BJ (cell line): ENCODE data around the gene USP16. TPM values are rescaled to one million over a fixed set of nuclear protein-coding genes. Genes with fewer than 3 reads are reported as not detected.

Experiments
- CTCF ChIA-PET: fragments of 350-600 bp; formaldehyde crosslinking; extraction: SDS; loops from one replicate; lab custom pipeline; 2021; ENCODE audit warnings: antibody characterized with exemption, inconsistent platforms; lab: Yijun Ruan, JAX
- POLR2A ChIA-PET: fragments of 300-600 bp; sonication (Branson Sonifier 250); formaldehyde crosslinking; extraction: SDS; loops from one replicate; lab custom pipeline; 2021; ENCODE audit warnings: antibody characterized with exemption; lab: Charles Lee
- DNase-seq: peaks from one replicate; pipeline ENCODE4 v3.0.0-alpha.2; 2011; ENCODE audit warnings: low read depth
- H3K27me3 ChIP-seq: 2 replicates; pipeline ENCODE4 v1.6.0; 2011; ENCODE audit warnings: low read length; ENCODE audit not compliant: control insufficient read depth, insufficient read depth
- H3K36me3 ChIP-seq: 2 replicates; pipeline ENCODE4 v1.5.1; 2011; ENCODE audit warnings: low read length; ENCODE audit not compliant: control insufficient read depth, insufficient read depth
- H3K4me3 ChIP-seq: 2 replicates; pipeline ENCODE4 v1.5.1; 2011; ENCODE audit warnings: low read depth, mild to moderate bottlenecking, control low read depth, low read length
- polyA plus RNA-seq: library from polyadenylated mRNA; depleted of rRNA; stranded (reverse); fragments of >200 nt; gene quantifications from 2 replicates; pipeline ENCODE4 v1.2.3, GENCODE V29; 2011
- TF ChIP-seq, protein P1 (sequence below): IDR thresholded peaks from 2 replicates; pipeline ENCODE4 v1.5.1; 2011; ENCODE audit warnings: low read depth, mild to moderate bottlenecking, control low read depth, inconsistent platforms, low read length, moderate library complexity; ENCODE audit not compliant: insufficient read depth

The USP16 gene
- polyA plus RNA-seq, 1 experiment: 10.0 TPM

GRCh38 chr21:29053656-29054055 lies 29.2 kb downstream of the USP16 start:
- H3K27me3 ChIP-seq: no peaks in the 10 kb centered on the region
- ChIA-PET CTCF (interaction anchor here (0.6 kb wide), 1 partner anchor 26 kb away, joined by 3 read pairs; no protein-coding TSS in a partner anchor), POLR2A (no interaction called here)
- TF ChIP-seq, protein P1, sequence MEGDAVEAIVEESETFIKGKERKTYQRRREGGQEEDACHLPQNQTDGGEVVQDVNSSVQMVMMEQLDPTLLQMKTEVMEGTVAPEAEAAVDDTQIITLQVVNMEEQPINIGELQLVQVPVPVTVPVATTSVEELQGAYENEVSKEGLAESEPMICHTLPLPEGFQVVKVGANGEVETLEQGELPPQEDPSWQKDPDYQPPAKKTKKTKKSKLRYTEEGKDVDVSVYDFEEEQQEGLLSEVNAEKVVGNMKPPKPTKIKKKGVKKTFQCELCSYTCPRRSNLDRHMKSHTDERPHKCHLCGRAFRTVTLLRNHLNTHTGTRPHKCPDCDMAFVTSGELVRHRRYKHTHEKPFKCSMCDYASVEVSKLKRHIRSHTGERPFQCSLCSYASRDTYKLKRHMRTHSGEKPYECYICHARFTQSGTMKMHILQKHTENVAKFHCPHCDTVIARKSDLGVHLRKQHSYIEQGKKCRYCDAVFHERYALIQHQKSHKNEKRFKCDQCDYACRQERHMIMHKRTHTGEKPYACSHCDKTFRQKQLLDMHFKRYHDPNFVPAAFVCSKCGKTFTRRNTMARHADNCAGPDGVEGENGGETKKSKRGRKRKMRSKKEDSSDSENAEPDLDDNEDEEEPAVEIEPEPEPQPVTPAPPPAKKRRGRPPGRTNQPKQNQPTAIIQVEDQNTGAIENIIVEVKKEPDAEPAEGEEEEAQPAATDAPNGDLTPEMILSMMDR: no peak
- no peak overlapping the region for H3K4me3 ChIP-seq
- DNase-seq: no peak
- H3K36me3 ChIP-seq: peaks cover 9% of the 10 kb centered on the region

DNA sequence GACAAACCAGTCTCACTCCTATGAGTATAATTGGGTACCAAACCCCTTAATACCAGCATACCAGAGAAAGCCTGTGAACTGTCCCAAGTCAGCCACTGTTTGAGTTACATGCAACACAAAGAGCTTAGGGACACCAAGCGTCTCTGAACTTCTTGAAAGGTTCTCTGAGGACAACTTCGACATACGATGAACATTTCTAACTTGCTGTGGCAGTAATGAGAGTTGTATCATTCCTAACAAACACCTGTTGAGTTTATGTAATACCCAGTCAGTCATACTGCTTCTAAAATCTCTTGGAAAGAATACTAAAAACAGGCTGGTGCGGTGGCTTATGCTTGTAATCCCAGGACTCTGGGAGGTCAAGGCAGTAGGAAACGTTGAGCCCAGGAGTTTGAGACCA lies 30.6 kb downstream of the USP16 start:
- Histone ChIP-seq H3K4me3 (no peak overlapping the region), H3K36me3 (peaks cover 10% of the 10 kb centered on the region), H3K27me3 (no peaks in the 10 kb centered on the region)
- DNase-seq: no peak
- TF ChIP-seq, protein P1: no peak
- ChIA-PET CTCF (no interaction called here), POLR2A (no interaction called here)

DNA sequence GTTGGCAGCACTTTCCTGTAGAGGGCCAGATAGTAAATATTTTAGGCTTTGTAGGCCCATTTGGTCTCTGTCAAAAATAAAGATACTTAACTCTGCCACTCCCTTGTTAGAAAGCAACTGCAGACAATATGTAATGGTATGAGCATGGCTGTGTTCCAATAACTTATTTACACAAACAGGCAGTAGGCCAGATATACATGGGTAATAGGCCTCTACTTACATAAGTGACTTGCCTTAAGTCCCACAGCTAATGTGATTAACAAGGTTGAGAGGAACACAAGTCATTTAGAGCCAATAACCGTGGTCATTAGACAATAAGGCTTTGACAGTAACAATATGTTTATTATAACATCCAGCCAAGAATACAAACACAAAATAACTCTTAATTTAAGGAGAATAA lies 31.5 kb downstream of the USP16 start:
- ChIA-PET POLR2A (interaction anchor here (0.6 kb wide), 1 partner anchor 254 kb away, joined by 3 read pairs; no protein-coding TSS in a partner anchor), CTCF (interaction anchor here (0.6 to 0.7 kb wide), 2 partner anchors 14 to 305 kb away, joined by 4 read pairs; no protein-coding TSS in a partner anchor)
- no peak for DNase-seq
- Histone ChIP-seq H3K27me3 (no peaks in the 10 kb centered on the region), H3K36me3 (peaks cover 10% of the 10 kb centered on the region), H3K4me3 (no peak overlapping the region)
- TF ChIP-seq, protein P1: no peak

- TF ChIP-seq, protein P1: no peak
- ChIA-PET CTCF (interaction anchor here (0.7 kb wide), 1 partner anchor 14 kb away, joined by 4 read pairs; no protein-coding TSS in a partner anchor), POLR2A (interaction anchor here (0.6 kb wide), 1 partner anchor 254 kb away, joined by 3 read pairs; no protein-coding TSS in a partner anchor)
- peaks cover 8% of the 10 kb centered on the region for H3K36me3 ChIP-seq
- H3K4me3 ChIP-seq: no peak overlapping the region
- H3K27me3 ChIP-seq: no peaks in the 10 kb centered on the region
- no peak for DNase-seq
Measured at GRCh38 chr21:29056538-29057050, 32.1 kb downstream of the USP16 start.

DNA sequence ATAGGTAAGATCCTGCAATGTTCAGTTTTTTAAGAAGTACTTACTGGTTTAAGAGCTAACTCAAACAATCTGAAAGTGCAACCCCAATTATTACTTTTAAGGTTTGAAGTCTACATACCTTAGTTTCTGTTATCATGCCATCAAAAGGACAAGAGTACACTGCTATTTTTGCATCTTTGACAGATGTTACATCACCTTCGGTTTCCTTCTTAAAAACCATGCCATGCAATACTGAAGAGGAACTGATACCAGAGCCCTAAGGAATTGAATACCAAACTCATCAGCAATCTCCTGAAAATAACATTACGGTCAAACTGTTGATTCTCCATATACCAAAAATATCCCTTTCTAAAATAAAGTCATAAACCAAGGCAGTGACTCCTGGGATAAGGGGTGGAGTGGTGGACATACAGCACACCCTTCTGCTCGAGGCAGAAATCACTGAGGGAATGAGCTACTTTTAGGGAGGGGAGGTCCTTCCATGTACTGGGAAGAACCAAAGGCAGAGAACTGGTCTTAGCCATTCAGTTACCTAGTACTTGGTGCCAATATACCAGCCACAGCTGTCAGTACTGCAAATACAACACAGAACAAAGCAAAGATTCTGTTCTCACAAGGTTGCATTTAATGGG lies 40.5 kb downstream of the USP16 start:
- ChIA-PET POLR2A (no interaction called here), CTCF (no interaction called here)

More for the DNA sequence above, 40.5 kb downstream of the USP16 start:
- Histone ChIP-seq H3K4me3 (no peak overlapping the region), H3K36me3 (peaks cover 20% of the 10 kb centered on the region), H3K27me3 (no peaks in the 10 kb centered on the region)
- DNase-seq: no peak
- TF ChIP-seq, protein P1: no peak
